KBM-7 (cell line): ENCODE results near the gene PRDX6.

Source experiments
- DNase-seq: peaks from one replicate; pipeline ENCODE4 v3.0.0-alpha.2; 2015
- in situ Hi-C: fragments of 300-500 bp; cut with MboI; formaldehyde crosslinking; loops from 2 replicates; pipeline ENCODE4 v1.14.3; 2020; ENCODE audit warnings: low sequenced_read_pairs, low pct_unique_long_range_greater_than_20kb, mixed read lengths

PRDX6 gene

GRCh38 chr1:173477286-173478093 is at the start of gene PRDX6:
TSS of gene PRDX6 (plus strand) at chr1:173477335. CDS start at chr1:173477398, 63 bp downstream.
- DNase-seq: peak; percentile 72
- in situ Hi-C loops: no loop called here

DNA sequence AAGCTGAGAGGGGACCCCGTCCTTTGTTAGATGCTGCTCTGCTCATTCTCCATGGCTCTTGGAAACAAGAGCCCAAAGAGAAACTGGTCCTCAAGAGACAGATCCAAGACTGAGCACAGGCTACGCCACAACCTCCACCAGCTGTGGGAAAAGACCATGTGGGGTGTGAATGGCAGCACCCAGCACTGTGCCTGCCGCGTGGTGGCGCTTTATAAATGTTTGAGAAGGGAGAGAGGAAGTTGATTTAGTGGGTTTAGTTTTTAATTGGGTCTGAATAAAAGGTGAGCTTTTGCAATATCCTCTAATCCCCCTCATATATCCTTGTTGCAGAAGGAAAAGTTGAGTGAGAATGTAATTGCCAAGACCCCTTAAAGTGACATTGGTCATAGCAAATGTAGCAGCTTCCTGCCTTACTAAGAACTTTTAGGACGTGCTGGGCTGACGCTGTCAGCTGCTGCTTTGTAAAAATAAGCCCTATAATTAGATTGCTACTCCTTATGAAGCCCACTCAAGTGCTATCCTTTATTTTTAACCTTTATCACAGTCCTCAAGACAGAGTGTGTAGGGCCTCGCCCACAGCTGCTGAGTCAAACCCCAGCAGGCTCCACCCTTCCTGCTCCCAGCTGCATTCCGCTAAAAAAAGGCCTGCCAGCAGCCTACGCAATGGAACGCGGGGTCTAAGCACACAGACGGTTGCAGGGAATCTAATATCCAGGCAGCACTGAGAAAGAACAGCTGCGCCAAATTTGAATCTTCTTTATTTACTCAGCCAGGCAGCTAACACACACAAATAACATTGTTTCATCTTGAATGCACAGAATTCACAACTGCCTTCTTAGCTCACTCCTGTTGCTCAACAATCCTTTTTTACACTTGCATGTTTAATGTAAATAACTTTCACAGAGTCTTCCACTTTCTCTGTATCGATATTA is 47.4 kb upstream of the PRDX6 start:
- peak; percentile 85 for DNase-seq
- in situ Hi-C loops: no loop called here

GRCh38 chr1:173430677-173431303 is 46.3 kb upstream of the PRDX6 start:
- DNase-seq: no peak
- in situ Hi-C loops: no loop called here

- peak; percentile 90 for DNase-seq
- in situ Hi-C loops: no loop called here
Observed at GRCh38 chr1:173431304-173432045, 45.7 kb upstream of the PRDX6 start.

DNA sequence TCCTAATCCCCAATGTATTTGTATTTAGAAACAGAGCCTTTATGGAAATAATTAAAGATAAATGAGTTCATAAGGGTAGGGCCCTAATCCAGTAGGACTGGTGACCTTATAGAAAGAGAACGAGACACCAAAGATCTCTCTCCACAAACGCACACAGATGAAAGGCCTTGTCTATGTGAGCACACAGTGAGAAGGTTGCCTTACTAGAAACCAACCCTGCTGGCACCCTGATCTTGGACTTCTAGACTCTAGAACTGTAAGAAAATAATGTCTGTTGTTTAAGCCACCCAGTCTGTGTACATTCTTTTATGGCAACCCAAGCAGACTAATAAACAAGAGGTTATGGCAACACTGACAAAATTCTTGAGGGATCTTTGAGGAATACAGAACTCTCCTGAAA is 44.8 kb upstream of the PRDX6 start:
- in situ Hi-C loops: no loop called here
- DNase-seq: no peak

- in situ Hi-C loops: no loop called here
- DNase-seq: no peak
Observed at GRCh38 chr1:173433751-173434326, 43.3 kb upstream of the PRDX6 start.

GRCh38 chr1:173436841-173437428 is 40.2 kb upstream of the PRDX6 start:
- in situ Hi-C loops: no loop called here
- no peak for DNase-seq

- in situ Hi-C loops: no loop called here
- no peak for DNase-seq
Observed at GRCh38 chr1:173438675-173439074, 38.5 kb upstream of the PRDX6 start.

DNA sequence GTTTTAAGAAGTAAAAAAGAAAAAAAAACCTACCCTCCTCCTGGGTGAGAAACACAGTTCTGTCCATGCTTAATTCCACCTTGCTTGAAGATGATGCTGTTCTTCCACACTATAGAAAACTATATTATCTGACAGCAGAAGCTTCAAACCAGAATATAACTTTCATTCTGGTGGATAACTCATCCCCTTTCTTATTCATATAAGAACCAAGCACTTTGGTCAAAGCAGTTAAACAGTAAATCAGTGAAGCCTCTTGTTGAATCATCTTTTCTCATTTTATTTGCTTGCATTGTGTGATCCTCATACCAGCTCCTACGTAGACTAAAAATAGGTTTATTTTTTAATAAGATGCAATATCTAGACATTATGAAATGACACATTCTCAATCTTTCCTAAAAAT is 36.7 kb upstream of the PRDX6 start:
- DNase-seq: no peak
- in situ Hi-C loops: no loop called here

- in situ Hi-C loops: no loop called here
- no peak for DNase-seq
Observed at GRCh38 chr1:173444757-173445156, 32.4 kb upstream of the PRDX6 start.

DNA sequence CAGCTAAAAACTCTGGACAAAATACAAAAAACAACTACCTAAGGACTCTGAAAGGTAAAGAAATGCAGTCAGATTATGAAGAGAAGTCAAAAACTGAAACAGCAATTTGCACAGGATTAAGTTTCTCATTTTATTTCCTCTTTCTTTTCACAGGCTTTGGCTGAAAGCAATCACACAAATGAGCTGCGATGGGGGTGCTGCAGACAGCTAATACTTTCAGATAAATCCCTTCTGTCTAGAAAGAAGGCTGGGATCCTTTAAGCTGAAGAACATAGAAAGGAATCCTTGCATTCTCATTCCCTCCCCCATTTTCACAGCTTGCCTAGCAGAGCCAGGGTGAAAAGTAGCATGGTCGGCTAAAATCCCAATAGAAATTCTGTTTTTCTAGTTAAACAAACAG is 32.0 kb upstream of the PRDX6 start:
- in situ Hi-C loops: no loop called here
- DNase-seq: peak; percentile 20

GRCh38 chr1:173445656-173446055 is 31.5 kb upstream of the PRDX6 start:
- DNase-seq: no peak
- in situ Hi-C loops: no loop called here

DNA sequence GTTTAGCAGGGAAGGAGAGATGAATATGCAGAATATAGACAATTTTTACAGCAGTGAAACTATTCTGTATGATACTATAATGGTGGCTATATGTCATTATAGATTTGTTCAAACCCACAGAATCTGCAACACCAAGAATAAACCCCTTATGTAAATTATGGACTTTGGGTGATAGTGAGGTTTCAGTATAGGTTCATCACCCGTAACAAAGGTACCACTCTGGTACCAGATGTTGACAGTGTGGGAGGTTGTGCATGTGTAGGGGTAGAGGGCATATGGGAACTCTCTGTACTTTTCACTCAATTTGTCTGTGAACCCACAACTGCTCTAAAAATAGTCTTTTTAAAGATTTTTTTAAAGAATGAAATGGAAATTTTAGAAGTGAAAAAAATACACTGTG is 29.9 kb upstream of the PRDX6 start:
- in situ Hi-C loops: no loop called here
- DNase-seq: no peak

- DNase-seq: no peak
- in situ Hi-C loops: no loop called here
Observed at GRCh38 chr1:173448945-173449344, 28.2 kb upstream of the PRDX6 start.

- in situ Hi-C loops: no loop called here
- DNase-seq: no peak
Observed at GRCh38 chr1:173451981-173452380, 25.2 kb upstream of the PRDX6 start.

- in situ Hi-C loops: no loop called here
- no peak for DNase-seq
Observed at GRCh38 chr1:173453982-173454381, 23.2 kb upstream of the PRDX6 start.

- DNase-seq: no peak
- in situ Hi-C loops: no loop called here
Observed at GRCh38 chr1:173454966-173455524, 22.1 kb upstream of the PRDX6 start.

DNA sequence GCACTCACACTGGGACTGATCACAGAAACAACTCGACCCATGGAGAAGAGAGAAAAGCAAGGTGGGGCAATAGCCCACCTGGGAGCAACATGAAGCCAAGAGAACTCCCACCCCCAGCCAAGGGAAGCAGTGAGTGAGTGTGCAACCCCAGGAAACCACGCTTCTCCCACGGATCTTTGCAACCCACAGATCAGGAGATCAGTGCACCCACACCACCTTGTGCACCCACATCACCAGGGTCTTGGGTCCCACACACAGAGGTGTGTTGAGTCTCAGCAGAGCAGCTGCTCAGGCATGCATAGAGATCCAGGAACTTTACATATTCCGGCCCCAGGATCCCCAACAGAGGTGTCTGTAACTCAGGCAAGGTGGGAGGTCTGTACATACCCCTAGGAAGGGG is 17.2 kb upstream of the PRDX6 start:
- in situ Hi-C loops: no loop called here
- DNase-seq: no peak
